ENCODE measurements around the gene ERG. TPM values are rescaled to one million over a fixed set of nuclear protein-coding genes. Genes with fewer than 3 reads are reported as not detected.

Gene ERG
- total and polyA plus RNA-seq, 4 donors: 8.6 to 30.3 (median 21.0) TPM

- ATAC-seq (ENCODE audit: insufficient read depth, low FRiP score): no peak
- no peak overlapping the region for H3K4me3 ChIP-seq
Measured at GRCh38 chr21:38434913-38435533, 63.3 kb downstream of the ERG start.

GRCh38 chr21:38433471-38433870 is 64.8 kb downstream of the ERG start:
- TF ChIP-seq CTCF (IDR thresholded peaks at IDR 0.05; ENCODE audit: control extremely low read depth, extremely low read depth): no peak
- H3K9me3 ChIP-seq (ENCODE audit: control insufficient read depth in 4 of 4, insufficient read depth in 3 of 4, low read length in 3 of 4): no peaks in the 10 kb centered on the region
- H3K4me1 ChIP-seq (ENCODE audit: control insufficient read depth in 5 of 5, insufficient read depth in 5 of 5, low read length in 5 of 5): peaks cover 0 to 10% (median 3%) of the 10 kb centered on the region in 5 donors
- H3K36me3 ChIP-seq (ENCODE audit: control insufficient read depth in 4 of 4, insufficient read depth in 4 of 4, low read length in 4 of 4): peaks cover 0 to 2% (median under 1%) of the 10 kb centered on the region in 4 donors
- H3K27ac ChIP-seq (ENCODE audit: low read depth in 1 of 2, low read length in 1 of 2): no peak overlapping the region
- DNase-seq (peak; percentile 33 to 79 (median 68)), ATAC-seq (ENCODE audit: insufficient read depth, low FRiP score) (no peak)
- no peak overlapping the region for H3K4me3 ChIP-seq
- no peaks in the 10 kb centered on the region for H3K27me3 ChIP-seq (ENCODE audit: control insufficient read depth in 3 of 3, insufficient read depth in 3 of 3, low read length in 2 of 3)
- no peak overlapping the region for H3K9ac ChIP-seq (ENCODE audit: insufficient read depth in 1 of 2, low read length in 2 of 2)
- 86 to 87% methylated on average over 8 of the region's 8 CpGs for WGBS, 2 donors

More at GRCh38 chr21:38434913-38435533, 63.3 kb downstream of the ERG start:
- TF ChIP-seq CTCF (IDR thresholded peaks at IDR 0.05; ENCODE audit: control extremely low read depth, extremely low read depth): no peak
- no peak for DNase-seq
- 51 to 74% methylated on average over 8 of the region's 8 CpGs for WGBS, 2 donors
- no peaks in the 10 kb centered on the region for H3K27me3 ChIP-seq (ENCODE audit: control insufficient read depth in 3 of 3, insufficient read depth in 3 of 3, low read length in 2 of 3)
- no peak overlapping the region for H3K27ac ChIP-seq (ENCODE audit: low read depth in 1 of 2, low read length in 1 of 2)
- peak overlapping the region in 1 of 2 donors; percentile 58 for H3K9ac ChIP-seq (ENCODE audit: insufficient read depth in 1 of 2, low read length in 2 of 2)
- H3K36me3 ChIP-seq (ENCODE audit: control insufficient read depth in 4 of 4, insufficient read depth in 4 of 4, low read length in 4 of 4): peaks cover 0 to 4% (median 0%) of the 10 kb centered on the region in 4 donors
- H3K4me1 ChIP-seq (ENCODE audit: control insufficient read depth in 5 of 5, insufficient read depth in 5 of 5, low read length in 5 of 5): peaks cover 0 to 22% (median 15%) of the 10 kb centered on the region in 5 donors
- H3K9me3 ChIP-seq (ENCODE audit: control insufficient read depth in 4 of 4, insufficient read depth in 3 of 4, low read length in 3 of 4): no peaks in the 10 kb centered on the region

GRCh38 chr21:38430401-38430984 is 67.8 kb downstream of the ERG start:
- Histone ChIP-seq H3K9me3 (ENCODE audit: control insufficient read depth in 4 of 4, insufficient read depth in 3 of 4, low read length in 3 of 4) (no peaks in the 10 kb centered on the region), H3K4me3 (no peak overlapping the region), H3K27ac (ENCODE audit: low read depth in 1 of 2, low read length in 1 of 2) (peak overlapping the region in 1 of 2 donors; percentile 23), H3K27me3 (ENCODE audit: control insufficient read depth in 3 of 3, insufficient read depth in 3 of 3, low read length in 2 of 3) (no peaks in the 10 kb centered on the region), H3K36me3 (ENCODE audit: control insufficient read depth in 4 of 4, insufficient read depth in 4 of 4, low read length in 4 of 4) (peaks cover 0 to 2% (median under 1%) of the 10 kb centered on the region in 4 donors), H3K4me1 (ENCODE audit: control insufficient read depth in 5 of 5, insufficient read depth in 5 of 5, low read length in 5 of 5) (peaks cover 0 to 4% (median under 1%) of the 10 kb centered on the region in 5 donors), H3K9ac (ENCODE audit: insufficient read depth in 1 of 2, low read length in 2 of 2) (no peak overlapping the region)
- ATAC-seq (ENCODE audit: insufficient read depth, low FRiP score) (no peak), DNase-seq (no peak)
- TF ChIP-seq CTCF (IDR thresholded peaks at IDR 0.05; ENCODE audit: control extremely low read depth, extremely low read depth): no peak
